K562 (cell line): ENCODE results near the gene IDI2. TPM values are rescaled to one million over a fixed set of nuclear protein-coding genes. Genes with fewer than 3 reads are reported as not detected.

Experiments
- BRD9 ChIP-seq: fragments of 450-650 bp; IDR thresholded peaks from 2 replicates; pipeline ENCODE4 v1.6.1; 2018; ENCODE audit warnings: low read depth; ENCODE audit not compliant: partially characterized antibody
- CEBPG ChIP-seq, 3 experiments: fragments of 200-800 bp in 1 of 3; sonication (Bioruptor generic) in 1 of 3; sonication (generic) in 1 of 3; formaldehyde crosslinking in 1 of 3; IDR thresholded peaks in 2 of 3; conservative IDR thresholded peaks in 1 of 3; 2 replicates each; pipeline versions ENCODE4 v1.6.1 to v1.8.0; 2016 to 2022; ENCODE audit warnings: missing compliant biosample characterization in 2 of 3, missing genetic modification characterization in 2 of 3, mild to moderate bottlenecking in 1 of 3, missing genetic modification reagents in 1 of 3
- DNMT1 ChIP-seq: fragments of 450-650 bp; IDR thresholded peaks from 2 replicates; pipeline ENCODE4 v1.6.1; 2016; ENCODE audit warnings: antibody characterized with exemption, mild to moderate bottlenecking
- GABPB1 ChIP-seq: sonication (generic); formaldehyde crosslinking; IDR thresholded peaks from 2 replicates; pipeline ENCODE4 v1.8.0; 2022; ENCODE audit warnings: mild to moderate bottlenecking, missing genetic modification reagents
- NCOA4 ChIP-seq: fragments of 450-650 bp; IDR thresholded peaks from 2 replicates; pipeline ENCODE4 v1.6.1; 2018; ENCODE audit warnings: mild to moderate bottlenecking; ENCODE audit not compliant: partially characterized antibody
- NR2C1 ChIP-seq, 2 experiments: fragments of 450-650 bp; IDR thresholded peaks; 2 replicates each; pipeline ENCODE4 v1.6.1; 2017; ENCODE audit warnings: mild to moderate bottlenecking in 2 of 2, antibody characterized with exemption in 1 of 2, inconsistent platforms in 1 of 2, missing compliant biosample characterization in 1 of 2, missing genetic modification characterization in 1 of 2
- RBM17 ChIP-seq: fragments of 200-400 bp; formaldehyde crosslinking; IDR thresholded peaks from 2 replicates; pipeline ENCODE4 v1.6.1; 2017; ENCODE audit warnings: low read depth, mild to moderate bottlenecking, low read length, borderline replicate concordance
- SRSF3 ChIP-seq: fragments of 200-400 bp; formaldehyde crosslinking; IDR thresholded peaks from 2 replicates; pipeline ENCODE4 v1.6.1; 2016; ENCODE audit warnings: mild to moderate bottlenecking, low read length, moderate library complexity; ENCODE audit not compliant: insufficient read depth
- STAT5B ChIP-seq: fragments of 250-450 bp; sonication (Bioruptor Pico); IDR thresholded peaks from 2 replicates; pipeline ENCODE4 v1.8.0; 2021; ENCODE audit warnings: mild to moderate bottlenecking, inconsistent platforms
- TAF15 ChIP-seq: fragments of 200-400 bp; formaldehyde crosslinking; IDR thresholded peaks from 2 replicates; pipeline ENCODE4 v1.6.1; 2017; ENCODE audit warnings: mild to moderate bottlenecking, low read depth, low read length, moderate library complexity
- TBL1XR1 ChIP-seq, 2 experiments: IDR thresholded peaks; 2 replicates each; pipeline ENCODE4 v1.6.1; 2012; ENCODE audit warnings: improper control_type of control experiment in 2 of 2, low read length in 2 of 2, mild to moderate bottlenecking in 1 of 2
- ZNF140 ChIP-seq: fragments of 250-450 bp; sonication (Bioruptor Pico); IDR thresholded peaks from 2 replicates; pipeline ENCODE4 v1.8.0; 2021; ENCODE audit warnings: moderate library complexity, mild to moderate bottlenecking, inconsistent platforms
- ZNF197 ChIP-seq: fragments of 200-800 bp; sonication (Bioruptor generic); IDR thresholded peaks from 2 replicates; pipeline ENCODE4 v1.6.1; 2016; ENCODE audit warnings: low read depth, missing genetic modification characterization, missing compliant biosample characterization
- ZNF232 ChIP-seq: sonication (generic); formaldehyde crosslinking; IDR thresholded peaks from 2 replicates; pipeline ENCODE4 v1.8.0; 2022; ENCODE audit warnings: mild to moderate bottlenecking, missing genetic modification reagents
- ZNF384 ChIP-seq: IDR thresholded peaks from 2 replicates; pipeline ENCODE4 v1.6.1; 2012; ENCODE audit warnings: low read depth, low read length, improper control_type of control experiment
- ZNF445 ChIP-seq: fragments of 250-450 bp; sonication (Bioruptor Pico); IDR thresholded peaks from 2 replicates; pipeline ENCODE4 v1.4.0; 2020; ENCODE audit warnings: low read depth, mild to moderate bottlenecking, moderate library complexity
- ZNF668 ChIP-seq: fragments of 250-450 bp; sonication (Bioruptor Pico); IDR thresholded peaks from 2 replicates; pipeline ENCODE4 v1.8.0; 2022; ENCODE audit warnings: mild to moderate bottlenecking, inconsistent platforms
- ZNF780A ChIP-seq: fragments of 250-450 bp; sonication (Bioruptor Pico); IDR thresholded peaks from 2 replicates; pipeline ENCODE4 v1.5.0; 2021; ENCODE audit warnings: mild to moderate bottlenecking
- polyA plus RNA-seq, 8 experiments: library from polyadenylated mRNA; depleted of rRNA in 4 of 8; stranded (reverse) in 5 of 8; unstranded in 3 of 8; fragments of >200 nt; fragmentation: Nextera tagmentation in 2 of 8; fragmentation: Illumina TruSeq in 1 of 8; extraction: Ambion mirVana in 2 of 8; extraction: Trizol in 1 of 8; gene quantifications; 2 replicates each; pipeline versions ENCODE4 v1.2.1 to v1.2.3, GENCODE V29; 2011 to 2014; ENCODE audit warnings: inconsistent platforms in 1 of 8, missing spikeins in 1 of 8
- total RNA-seq, 7 experiments: library from RNA; depleted of rRNA in 6 of 7; stranded (reverse); fragments of >200 nt in 6 of 7; fragmentation: Illumina TruSeq in 2 of 7; extraction: Trizol in 2 of 7; gene quantifications; 2 replicates each; pipeline versions ENCODE4 v1.2.1 to v1.2.3, GENCODE V29; 2011 to 2021; ENCODE audit warnings: low replicate concordance in 1 of 7
- TF ChIP-seq, protein P1 (sequence below): fragments of 250-450 bp; sonication (Bioruptor Pico); IDR thresholded peaks from 2 replicates; pipeline ENCODE4 v1.5.0; 2021; ENCODE audit warnings: mild to moderate bottlenecking, borderline replicate concordance
- TF ChIP-seq, protein P2 (sequence below): fragments of 450-650 bp; IDR thresholded peaks from one replicate; pipeline ENCODE4 v1.6.1; 2018; ENCODE audit warnings: mild to moderate bottlenecking, moderate library complexity; ENCODE audit not compliant: partially characterized antibody
- TF ChIP-seq, protein P3 (sequence below): fragments of 250-450 bp; sonication (Bioruptor Pico); IDR thresholded peaks from 2 replicates; pipeline ENCODE4 v1.4.0; 2020; ENCODE audit warnings: borderline replicate concordance

The IDI2 gene
- total and polyA plus RNA-seq, 9 of the 15 experiments (the other 6 are each of a cell fraction or from before 2014, with no cell fraction given), result not detected

DNA sequence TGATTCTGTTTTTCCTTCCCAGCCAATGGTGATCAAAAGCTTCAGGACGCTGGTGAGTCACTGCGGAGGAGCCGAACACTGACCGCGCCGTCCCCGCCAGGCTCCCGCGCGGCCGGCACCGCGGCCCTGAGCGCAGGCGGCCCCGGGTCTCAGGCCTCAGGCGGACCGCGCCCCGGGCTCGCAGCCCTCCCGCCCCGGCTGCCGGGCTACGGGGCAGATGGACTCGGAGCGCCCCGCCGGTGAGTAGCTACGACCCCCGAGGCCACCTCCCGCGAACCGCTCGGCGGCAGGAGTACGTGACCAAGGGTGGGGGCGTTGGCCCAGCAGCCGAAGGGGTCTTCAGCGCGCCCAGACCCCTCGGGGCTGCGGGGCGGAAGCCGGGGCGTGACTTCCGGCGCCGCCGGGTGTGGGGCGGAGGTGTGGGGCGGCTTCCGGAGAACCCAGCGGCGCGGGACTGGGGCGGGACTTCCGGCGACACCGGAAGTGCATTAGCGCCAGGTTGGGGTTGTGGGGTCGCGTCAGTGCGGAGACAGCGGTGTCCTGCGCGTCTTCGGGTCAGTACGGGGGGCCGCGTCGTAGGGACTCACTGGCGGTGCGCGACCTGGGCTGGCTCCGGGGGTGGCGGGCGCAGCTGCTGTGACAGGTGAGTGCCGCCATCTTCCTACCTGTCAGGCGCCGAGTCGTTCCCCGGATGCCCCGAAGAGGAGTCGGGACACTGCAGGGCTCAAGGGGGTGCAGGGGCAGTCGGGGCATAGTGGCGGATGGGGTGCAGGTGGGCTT lies 30.9 kb upstream of the IDI2 start, which contains the start of gene WDR37 (continued):
- TF ChIP-seq ZNF668 (CRISPR knock-in tag) (no peak), SRSF3 (no peak), STAT5B (CRISPR knock-in tag) (no peak), NCOA4 (no peak), RBM17 (no peak), TBL1XR1 (IDR thresholded peaks at IDR 0.05; ENCODE audit: low read length in 2 of 2) (no peak), ZNF384 (no peak), ZNF197 (CRISPR knock-in tag) (no peak), ZNF140 (no peak), ZNF445 (CRISPR knock-in tag) (no peak), TAF15 (no peak), ZNF780A (CRISPR knock-in tag) (no peak), GABPB1 (CRISPR knock-in tag) (peak; percentile 96), BRD9 (no peak), DNMT1 (no peak), NR2C1 (IDR thresholded peaks at IDR 0.05) (peak; percentile 96), NR2C1 (tag; IDR thresholded peaks at IDR 0.05) (peak; percentile 97), ZNF232 (0 out of 2 replicates have a peak, but pooled peaks have one; percentile 39), CEBPG (CRISPR knock-in tag; IDR thresholded peaks at IDR 0.05) (no peak), CEBPG (tag; conservative IDR thresholded peaks at IDR 0.05 in 1 of 2, IDR thresholded peaks at IDR 0.05 in 1 of 2) (no peak)
- TF ChIP-seq, protein P1, sequence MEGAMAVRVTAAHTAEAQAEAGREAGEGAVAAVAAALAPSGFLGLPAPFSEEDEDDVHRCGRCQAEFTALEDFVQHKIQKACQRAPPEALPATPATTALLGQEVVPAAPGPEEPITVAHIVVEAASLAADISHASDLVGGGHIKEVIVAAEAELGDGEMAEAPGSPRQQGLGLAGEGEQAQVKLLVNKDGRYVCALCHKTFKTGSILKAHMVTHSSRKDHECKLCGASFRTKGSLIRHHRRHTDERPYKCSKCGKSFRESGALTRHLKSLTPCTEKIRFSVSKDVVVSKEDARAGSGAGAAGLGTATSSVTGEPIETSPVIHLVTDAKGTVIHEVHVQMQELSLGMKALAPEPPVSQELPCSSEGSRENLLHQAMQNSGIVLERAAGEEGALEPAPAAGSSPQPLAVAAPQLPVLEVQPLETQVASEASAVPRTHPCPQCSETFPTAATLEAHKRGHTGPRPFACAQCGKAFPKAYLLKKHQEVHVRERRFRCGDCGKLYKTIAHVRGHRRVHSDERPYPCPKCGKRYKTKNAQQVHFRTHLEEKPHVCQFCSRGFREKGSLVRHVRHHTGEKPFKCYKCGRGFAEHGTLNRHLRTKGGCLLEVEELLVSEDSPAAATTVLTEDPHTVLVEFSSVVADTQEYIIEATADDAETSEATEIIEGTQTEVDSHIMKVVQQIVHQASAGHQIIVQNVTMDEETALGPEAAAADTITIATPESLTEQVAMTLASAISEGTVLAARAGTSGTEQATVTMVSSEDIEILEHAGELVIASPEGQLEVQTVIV (CRISPR knock-in tag), result no peak
- TF ChIP-seq, protein P2, sequence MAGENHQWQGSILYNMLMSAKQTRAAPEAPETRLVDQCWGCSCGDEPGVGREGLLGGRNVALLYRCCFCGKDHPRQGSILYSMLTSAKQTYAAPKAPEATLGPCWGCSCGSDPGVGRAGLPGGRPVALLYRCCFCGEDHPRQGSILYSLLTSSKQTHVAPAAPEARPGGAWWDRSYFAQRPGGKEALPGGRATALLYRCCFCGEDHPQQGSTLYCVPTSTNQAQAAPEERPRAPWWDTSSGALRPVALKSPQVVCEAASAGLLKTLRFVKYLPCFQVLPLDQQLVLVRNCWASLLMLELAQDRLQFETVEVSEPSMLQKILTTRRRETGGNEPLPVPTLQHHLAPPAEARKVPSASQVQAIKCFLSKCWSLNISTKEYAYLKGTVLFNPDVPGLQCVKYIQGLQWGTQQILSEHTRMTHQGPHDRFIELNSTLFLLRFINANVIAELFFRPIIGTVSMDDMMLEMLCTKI, result no peak
- TF ChIP-seq, protein P3, sequence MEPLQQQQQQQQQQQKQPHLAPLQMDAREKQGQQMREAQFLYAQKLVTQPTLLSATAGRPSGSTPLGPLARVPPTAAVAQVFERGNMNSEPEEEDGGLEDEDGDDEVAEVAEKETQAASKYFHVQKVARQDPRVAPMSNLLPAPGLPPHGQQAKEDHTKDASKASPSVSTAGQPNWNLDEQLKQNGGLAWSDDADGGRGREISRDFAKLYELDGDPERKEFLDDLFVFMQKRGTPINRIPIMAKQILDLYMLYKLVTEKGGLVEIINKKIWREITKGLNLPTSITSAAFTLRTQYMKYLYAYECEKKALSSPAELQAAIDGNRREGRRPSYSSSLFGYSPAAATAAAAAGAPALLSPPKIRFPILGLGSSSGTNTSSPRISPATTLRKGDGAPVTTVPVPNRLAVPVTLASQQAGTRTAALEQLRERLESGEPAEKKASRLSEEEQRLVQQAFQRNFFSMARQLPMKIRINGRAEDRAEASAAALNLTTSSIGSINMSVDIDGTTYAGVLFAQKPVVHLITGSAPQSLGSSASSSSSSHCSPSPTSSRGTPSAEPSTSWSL (CRISPR knock-in tag), result no peak
